UCSD-AML1 (cell line): ENCODE data around the gene LDLRAD2.
"Not testable (repeated sequence)": the region's sequence is repeated elsewhere in the genome, so short reads cannot be mapped to it uniquely, and the experiment has no call there.

ENCODE experiments used
- DNase-seq: peaks from one replicate; lab custom pipeline; 2025; ENCODE audit not compliant: unreplicated experiment; lab: John Stamatoyannopoulos, UW

The LDLRAD2 gene

GRCh38 chr1:21783679-21784603 is 28.1 kb upstream of the LDLRAD2 start:
- peak; percentile 93 for DNase-seq

GRCh38 chr1:21785764-21786163 is 26.3 kb upstream of the LDLRAD2 start:
- not testable (repeated sequence) for DNase-seq

DNA sequence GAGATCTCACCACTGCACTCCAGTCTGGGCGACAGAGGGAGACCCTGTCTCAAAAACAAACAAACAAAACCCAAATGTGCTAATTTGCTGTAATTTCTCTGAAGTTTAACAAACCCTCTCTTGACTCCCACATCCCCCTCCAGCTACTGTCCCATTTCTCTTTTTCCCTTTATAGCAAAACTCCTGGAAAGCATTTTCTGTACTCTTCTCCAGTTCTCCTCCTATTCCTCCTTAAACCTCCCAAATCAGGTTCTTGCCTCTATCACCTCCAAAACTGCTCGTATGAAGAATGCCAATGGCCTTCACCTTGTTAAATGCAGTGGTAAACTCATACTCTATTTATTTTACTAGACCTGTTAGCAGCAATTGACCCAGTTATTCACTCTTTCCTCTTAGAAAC is 25.4 kb upstream of the LDLRAD2 start:
- DNase-seq: no peak

- DNase-seq: no peak
Measured at GRCh38 chr1:21793104-21793503, 19.0 kb upstream of the LDLRAD2 start.

DNA sequence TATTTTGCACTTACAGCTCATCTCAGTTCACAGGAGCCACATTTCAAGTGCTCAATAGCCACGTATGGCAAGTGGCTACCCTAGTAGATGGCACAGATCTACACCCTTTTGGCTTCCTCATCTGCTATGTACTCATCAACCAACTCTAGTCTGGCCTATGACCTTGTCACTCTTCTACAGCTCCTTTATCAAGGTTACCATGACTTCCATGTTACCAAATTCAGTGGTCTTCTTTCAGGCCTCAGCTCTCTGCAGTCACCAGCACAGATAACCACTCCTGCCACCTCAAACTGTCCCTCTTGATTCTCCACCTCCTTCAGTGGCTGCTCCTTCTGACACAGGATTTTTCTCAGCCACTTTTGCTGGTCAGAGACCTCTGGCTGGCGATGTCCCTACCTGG is 17.4 kb upstream of the LDLRAD2 start:
- DNase-seq: no peak

GRCh38 chr1:21795075-21795474 is 17.0 kb upstream of the LDLRAD2 start:
- no peak for DNase-seq

- no peak for DNase-seq
Measured at GRCh38 chr1:21799730-21800129, 12.3 kb upstream of the LDLRAD2 start.

DNA sequence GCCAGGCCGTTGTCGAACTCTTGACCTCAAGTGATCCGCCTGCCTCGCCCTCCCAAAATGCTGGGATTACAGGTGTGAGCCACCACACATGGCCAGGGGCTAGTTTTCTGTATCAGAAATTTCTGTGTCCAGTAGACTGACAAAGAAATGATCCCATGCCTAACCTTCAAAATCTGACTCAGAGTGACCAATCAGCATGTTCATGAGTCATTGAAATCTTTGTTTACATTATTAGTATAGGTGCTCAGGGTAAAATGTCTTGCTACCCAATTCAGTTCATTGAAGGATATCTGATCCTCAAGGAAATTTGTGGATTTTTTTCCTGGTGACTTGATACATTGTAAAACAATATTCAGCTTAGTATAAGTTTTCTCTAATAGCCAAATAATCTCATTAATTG is 11.0 kb upstream of the LDLRAD2 start:
- DNase-seq: no peak

GRCh38 chr1:21804536-21804935 is 7.5 kb upstream of the LDLRAD2 start:
- DNase-seq: no peak

DNA sequence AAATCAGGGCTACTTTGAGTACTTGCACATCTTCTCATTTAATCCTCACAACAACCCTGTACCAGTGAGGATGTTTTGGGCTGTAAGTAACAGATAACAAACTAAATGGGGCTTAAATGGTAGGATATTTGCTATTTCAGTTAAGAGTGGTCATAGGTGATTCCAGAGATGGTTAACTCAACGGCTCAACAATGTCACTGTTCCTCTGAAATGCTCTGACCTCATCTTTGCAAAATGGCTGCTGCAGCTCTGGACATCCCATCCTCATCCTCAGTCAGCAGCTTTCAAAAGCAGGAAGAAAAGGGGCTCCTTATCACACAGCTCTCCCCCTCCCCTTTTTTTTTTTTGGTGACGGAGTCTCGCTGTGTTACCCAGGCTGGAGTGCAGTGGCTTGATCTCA is 1.5 kb downstream of the LDLRAD2 start:
- no peak for DNase-seq

DNA sequence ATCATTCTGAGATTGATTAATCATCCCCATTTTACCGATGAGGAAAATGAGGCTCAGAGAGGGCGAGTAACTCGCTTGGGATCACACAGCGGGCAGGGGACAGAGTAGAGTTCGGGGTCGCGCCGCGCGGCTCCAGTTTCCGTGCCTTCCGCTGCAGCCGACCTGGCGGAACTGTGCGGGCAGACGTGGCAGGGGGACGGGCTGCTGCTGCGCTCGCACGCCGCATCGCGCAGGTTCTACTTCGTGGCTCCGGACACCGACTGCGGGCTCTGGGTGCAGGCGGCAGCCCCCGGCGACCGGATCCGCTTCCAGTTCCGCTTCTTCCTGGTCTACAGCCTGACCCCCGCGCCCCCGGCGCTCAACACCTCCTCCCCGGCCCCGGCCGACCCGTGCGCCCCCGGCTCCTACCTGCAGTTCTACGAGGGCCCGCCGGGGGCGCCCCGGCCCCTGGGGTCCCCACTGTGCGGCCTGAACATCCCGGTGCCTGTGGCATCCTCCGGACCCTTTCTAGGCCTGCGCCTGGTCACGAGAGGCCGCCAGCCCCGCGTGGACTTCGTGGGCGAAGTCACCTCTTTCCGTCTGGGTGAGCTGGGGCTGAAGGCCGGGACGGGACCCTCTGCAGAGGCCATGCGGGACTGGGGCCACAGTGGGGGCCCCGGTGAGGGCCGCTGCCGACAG is 2.3 kb downstream of the LDLRAD2 start:
- peak; percentile 87 for DNase-seq

DNA sequence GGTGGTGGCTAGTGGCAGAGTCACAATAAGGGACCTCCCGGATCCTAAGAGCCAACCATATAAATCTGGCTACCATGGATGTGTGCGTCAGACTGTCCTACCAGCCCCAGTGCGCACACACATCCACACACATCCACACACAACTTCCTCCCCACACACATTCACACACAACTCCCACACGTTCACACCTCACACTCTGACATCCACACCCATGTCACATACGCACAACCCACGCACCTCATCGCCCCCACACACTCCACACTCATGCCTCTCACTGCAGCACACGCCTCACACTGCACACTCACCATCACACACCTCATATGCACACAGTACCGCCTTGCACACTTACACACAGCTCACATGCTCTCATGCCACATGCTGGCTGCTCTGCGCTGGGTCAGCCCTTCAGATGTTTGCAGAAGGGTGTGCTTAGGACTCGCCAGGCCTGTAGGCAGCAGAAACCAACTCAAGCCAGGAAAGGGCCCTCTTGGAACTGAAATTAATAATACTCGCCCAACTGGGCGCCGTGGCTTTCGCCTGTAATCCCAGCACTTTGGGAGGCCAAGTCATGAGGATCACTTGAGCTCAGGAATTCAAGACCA is 3.0 kb downstream of the LDLRAD2 start:
- DNase-seq: no peak

- DNase-seq: peak; percentile 86
Measured at GRCh38 chr1:21815724-21816321, 3.8 kb downstream of the LDLRAD2 start.

- DNase-seq: no peak
Measured at GRCh38 chr1:21816602-21817302, 4.7 kb downstream of the LDLRAD2 start.

GRCh38 chr1:21818656-21819055 is 6.6 kb downstream of the LDLRAD2 start:
- DNase-seq: peak; percentile 65

- no peak for DNase-seq
Measured at GRCh38 chr1:21820597-21821232, 8.7 kb downstream of the LDLRAD2 start.

DNA sequence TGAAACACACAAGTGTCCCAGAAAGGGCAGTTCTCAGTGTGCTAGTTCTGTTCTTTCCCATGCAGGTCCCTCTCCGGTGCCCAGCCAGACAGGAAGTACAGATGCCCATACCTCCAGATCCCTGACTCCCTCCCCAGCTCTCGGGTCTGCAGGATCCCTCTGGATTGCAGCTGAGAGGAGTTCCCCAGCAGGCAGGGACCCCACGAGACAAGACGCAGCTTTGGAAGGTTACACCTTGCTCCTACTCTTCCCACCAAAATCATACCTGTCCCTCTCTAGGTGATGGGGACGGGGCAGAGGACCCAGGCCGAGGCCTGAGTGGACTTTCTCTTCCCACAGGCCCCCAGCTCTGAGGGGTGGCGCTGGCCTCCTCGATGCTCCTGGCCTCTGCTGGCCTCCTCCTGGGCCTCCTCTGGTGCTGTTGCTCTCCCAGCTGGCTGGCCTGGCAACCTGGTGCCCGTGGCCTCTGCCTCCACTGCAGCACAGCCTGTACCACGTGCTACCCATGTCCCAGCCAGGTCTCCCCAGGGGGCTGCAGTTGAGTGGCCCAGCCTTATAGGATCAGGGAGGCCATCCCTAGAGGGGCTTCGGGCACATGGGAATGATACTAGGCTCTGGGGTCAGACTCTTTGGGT is 9.4 kb downstream of the LDLRAD2 start:
- DNase-seq: no peak

- DNase-seq: no peak
Measured at GRCh38 chr1:21822349-21822748, 10.3 kb downstream of the LDLRAD2 start.

GRCh38 chr1:21823206-21823979 is 11.3 kb downstream of the LDLRAD2 start:
- DNase-seq: no peak
